ENCODE data around the gene NDUFV1.
"Not testable (repeated sequence)": the region's sequence is repeated elsewhere in the genome, so short reads cannot be mapped to it uniquely, and the experiment has no call there.

The NDUFV1 gene

DNA sequence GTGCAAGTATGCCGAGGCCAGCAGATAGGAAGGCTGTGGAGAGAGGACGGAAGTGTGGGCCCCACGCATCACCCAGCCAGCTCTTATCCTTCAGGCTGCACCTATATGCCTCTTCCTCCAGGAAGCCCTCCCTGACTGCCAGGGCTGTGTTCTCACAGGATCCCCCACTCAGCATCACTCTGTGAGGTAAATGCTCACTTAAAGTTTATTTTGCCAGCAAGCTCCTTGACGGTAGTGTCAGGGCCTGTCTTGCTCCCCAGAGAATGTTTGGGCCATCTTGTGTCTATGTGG is 28.4 kb downstream of the NDUFV1 start:
- Mint-ChIP-seq H3K4me1 (peaks cover 4% of the 10 kb centered on the region), H3K9me3 (no peaks in the 10 kb centered on the region)
- TF ChIP-seq, protein P1, sequence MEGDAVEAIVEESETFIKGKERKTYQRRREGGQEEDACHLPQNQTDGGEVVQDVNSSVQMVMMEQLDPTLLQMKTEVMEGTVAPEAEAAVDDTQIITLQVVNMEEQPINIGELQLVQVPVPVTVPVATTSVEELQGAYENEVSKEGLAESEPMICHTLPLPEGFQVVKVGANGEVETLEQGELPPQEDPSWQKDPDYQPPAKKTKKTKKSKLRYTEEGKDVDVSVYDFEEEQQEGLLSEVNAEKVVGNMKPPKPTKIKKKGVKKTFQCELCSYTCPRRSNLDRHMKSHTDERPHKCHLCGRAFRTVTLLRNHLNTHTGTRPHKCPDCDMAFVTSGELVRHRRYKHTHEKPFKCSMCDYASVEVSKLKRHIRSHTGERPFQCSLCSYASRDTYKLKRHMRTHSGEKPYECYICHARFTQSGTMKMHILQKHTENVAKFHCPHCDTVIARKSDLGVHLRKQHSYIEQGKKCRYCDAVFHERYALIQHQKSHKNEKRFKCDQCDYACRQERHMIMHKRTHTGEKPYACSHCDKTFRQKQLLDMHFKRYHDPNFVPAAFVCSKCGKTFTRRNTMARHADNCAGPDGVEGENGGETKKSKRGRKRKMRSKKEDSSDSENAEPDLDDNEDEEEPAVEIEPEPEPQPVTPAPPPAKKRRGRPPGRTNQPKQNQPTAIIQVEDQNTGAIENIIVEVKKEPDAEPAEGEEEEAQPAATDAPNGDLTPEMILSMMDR (IDR thresholded peaks at IDR 0.05; ENCODE audit: unreplicated experiment in 3 of 3), result no peak

DNA sequence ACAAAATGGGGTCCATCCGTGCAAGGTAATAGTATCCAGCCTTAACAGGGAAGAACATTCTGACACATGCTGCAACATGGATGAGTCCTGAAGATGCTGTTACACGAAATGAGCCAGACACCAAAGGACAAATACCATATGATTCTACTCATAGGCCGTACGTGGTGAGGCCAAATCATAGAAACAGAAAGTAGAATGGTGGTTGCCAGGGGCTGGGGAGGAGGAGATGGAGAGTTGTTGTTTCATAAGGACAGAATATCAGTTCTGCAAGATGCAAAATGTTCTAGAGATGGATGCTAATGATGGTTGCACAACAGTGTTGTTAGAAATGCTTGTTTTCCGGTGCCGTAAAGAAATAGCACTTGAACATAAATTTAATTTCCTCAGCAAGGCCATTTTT is 30.2 kb downstream of the NDUFV1 start:
- H3K27me3 Mint-ChIP-seq (ENCODE audit: low read depth), result peaks cover 5% of the 10 kb centered on the region
- H3K36me3 Mint-ChIP-seq (ENCODE audit: low read depth), result no peaks in the 10 kb centered on the region
- TF ChIP-seq, protein P1 (IDR thresholded peaks at IDR 0.05; ENCODE audit: unreplicated experiment in 3 of 3), result no peak
- no peak overlapping the region for H3K4me3 Mint-ChIP-seq
- H3K9me3 Mint-ChIP-seq, result no peaks in the 10 kb centered on the region
- no peak overlapping the region for H3K27ac Mint-ChIP-seq
- no peaks in the 10 kb centered on the region for H3K4me1 Mint-ChIP-seq

More for the DNA sequence above, 28.4 kb downstream of the NDUFV1 start:
- Mint-ChIP-seq H3K27me3 (ENCODE audit: low read depth) (peaks cover 5% of the 10 kb centered on the region), H3K36me3 (ENCODE audit: low read depth) (no peaks in the 10 kb centered on the region), H3K4me3 (no peak overlapping the region), H3K27ac (no peak overlapping the region)

DNA sequence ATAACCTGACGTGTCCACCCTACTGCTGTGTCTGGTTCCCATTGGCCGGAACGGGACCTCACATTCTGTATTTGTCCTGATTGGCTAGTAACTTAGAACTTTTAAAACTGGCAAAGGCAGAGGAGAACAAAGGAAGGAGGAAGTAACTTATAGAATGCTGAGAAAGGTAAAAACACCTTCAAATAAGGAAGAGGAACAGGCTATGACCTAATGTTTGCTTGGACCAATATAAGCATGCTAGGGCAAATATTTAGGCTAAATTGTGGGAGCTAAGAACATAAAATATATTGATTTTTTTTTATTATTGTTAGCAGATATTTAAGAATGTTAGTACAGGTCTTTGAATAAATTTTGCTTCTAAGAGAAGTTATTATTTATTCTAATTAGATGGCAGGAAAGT is 30.7 kb downstream of the NDUFV1 start:
- not testable (repeated sequence) for H3K4me1 Mint-ChIP-seq; H3K36me3 Mint-ChIP-seq (ENCODE audit: low read depth); H3K9me3 Mint-ChIP-seq; H3K27ac Mint-ChIP-seq; H3K27me3 Mint-ChIP-seq (ENCODE audit: low read depth); H3K4me3 Mint-ChIP-seq

DNA sequence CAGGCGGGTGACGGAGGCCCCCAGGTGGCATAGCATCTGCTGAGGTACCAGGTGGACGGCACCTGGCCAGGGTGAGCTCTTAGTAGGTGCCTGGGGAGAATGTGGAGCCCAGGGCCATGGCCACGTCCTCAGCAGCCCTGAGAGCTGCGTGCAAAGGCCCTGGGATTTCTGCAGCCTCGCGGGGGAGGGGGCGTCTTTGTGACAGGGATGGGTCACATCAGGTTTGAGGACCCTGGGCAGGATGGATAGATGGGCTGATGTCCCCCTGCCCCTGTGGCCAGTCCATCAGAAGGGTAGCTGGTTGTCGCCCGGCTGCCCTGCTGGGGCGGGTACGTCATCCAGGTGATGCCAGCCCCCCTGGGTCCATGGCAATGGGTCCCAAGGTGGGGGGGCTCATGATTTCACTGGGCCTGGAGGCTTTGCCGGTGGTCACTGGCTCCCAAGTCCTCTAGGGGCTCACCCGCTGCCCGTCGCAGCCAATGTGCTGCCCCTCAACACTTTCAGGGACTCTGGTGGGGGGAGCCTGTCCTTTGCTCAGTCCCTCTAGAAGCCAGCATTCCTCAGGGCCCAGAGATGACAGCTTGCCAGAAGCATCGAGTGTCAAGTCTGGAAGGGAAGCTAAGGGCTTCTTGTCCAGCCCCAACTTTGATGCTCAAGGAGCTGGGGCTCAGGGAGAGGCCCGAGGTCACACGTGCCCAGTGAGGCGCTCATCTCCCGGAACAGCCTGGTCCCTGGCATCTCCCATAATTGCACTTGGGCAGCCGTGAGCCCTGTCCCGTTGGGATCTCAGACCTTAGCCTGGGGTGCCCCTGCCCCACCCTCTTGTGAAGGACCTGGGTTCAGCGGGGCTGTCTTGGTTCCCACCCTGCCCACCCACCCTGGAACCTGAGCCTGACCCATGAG is 32.0 kb downstream of the NDUFV1 start:
- TF ChIP-seq, protein P1 (IDR thresholded peaks at IDR 0.05; ENCODE audit: unreplicated experiment in 3 of 3), result no peak
- H3K36me3 Mint-ChIP-seq (ENCODE audit: low read depth), result no peaks in the 10 kb centered on the region
- no peak overlapping the region for H3K4me3 Mint-ChIP-seq
- H3K27me3 Mint-ChIP-seq (ENCODE audit: low read depth), result peaks cover 11% of the 10 kb centered on the region
- no peaks in the 10 kb centered on the region for H3K9me3 Mint-ChIP-seq
- no peak overlapping the region for H3K27ac Mint-ChIP-seq
- no peaks in the 10 kb centered on the region for H3K4me1 Mint-ChIP-seq

DNA sequence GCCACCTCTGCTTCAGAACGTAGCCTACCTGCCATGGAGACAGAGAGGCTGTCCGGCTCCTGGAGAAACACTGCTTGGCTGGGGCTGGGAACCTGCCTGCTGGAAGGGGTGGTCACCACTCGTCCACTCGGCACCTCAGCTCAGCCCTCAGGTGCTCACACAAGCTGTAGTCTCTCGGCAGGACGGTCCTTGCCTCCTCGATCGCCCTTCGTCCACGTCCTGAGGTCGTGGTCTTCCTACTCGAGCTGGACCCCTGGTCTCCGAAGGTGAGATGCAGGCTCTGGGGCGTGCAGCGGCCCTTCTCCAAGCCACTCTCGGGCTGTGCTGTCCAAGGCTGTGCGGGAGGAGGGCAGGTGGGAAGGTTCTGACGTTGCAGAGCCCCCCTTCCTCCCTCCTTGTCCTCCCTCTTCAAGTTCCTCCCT is 32.7 kb downstream of the NDUFV1 start, which contains the start of gene TBX10:
Gene TBX10, minus strand, starts transcription at position 326 of the 422 bp plus-strand sequence. Its CDS starts 291 bp downstream, at position 35.
- H3K27ac Mint-ChIP-seq, result no peak within 1 kb of the TSS
- H3K27me3 Mint-ChIP-seq (ENCODE audit: low read depth), result peaks cover 11% of the 10 kb centered on the region
- H3K4me1 Mint-ChIP-seq, result no peaks in the 10 kb centered on the region
- H3K36me3 Mint-ChIP-seq (ENCODE audit: low read depth), result no peaks in the 10 kb centered on the region
- H3K4me3 Mint-ChIP-seq, result no peak within 1 kb of the TSS
- no peaks in the 10 kb centered on the region for H3K9me3 Mint-ChIP-seq
- TF ChIP-seq, protein P1 (IDR thresholded peaks at IDR 0.05; ENCODE audit: unreplicated experiment in 3 of 3), result no peak

DNA sequence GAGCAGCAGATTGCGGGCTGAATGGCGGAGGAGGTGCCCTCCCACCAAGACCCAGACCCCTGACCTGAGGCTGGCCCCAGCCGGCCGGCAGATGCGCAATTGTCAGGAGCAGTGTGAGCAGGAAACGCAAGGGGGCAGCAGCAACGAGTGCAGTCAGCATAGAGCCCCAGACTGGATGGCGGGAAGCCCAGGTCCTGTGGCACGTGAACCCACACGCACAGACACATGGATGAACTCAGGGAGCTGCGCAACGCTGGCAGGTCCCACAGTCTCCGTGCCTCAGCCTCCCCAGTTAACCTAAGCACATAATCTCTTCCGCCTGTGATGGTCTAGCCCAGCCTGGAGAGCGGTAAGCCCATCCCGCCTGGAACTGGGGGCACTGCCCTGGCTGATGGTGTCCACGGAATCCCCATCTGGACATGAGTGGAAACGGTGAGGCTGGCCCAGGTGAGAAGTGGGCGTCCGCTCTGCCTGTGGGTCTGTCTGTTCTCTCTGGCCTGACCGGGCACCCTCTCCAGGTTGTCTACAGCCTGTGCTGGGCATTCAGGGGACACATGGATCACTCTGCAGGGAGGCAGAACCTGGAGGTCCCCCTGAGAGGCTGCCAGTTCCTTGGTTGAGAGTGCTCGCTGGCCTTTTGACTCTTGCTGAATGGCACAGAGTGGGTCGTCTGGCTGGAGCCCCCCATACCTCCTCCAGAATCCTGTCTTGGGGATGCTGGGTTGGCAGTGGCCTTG is 33.5 kb downstream of the NDUFV1 start:
- peaks cover 8% of the 10 kb centered on the region for H3K27me3 Mint-ChIP-seq (ENCODE audit: low read depth)
- no peaks in the 10 kb centered on the region for H3K9me3 Mint-ChIP-seq
- TF ChIP-seq, protein P1 (IDR thresholded peaks at IDR 0.05; ENCODE audit: unreplicated experiment in 3 of 3), result peak; percentile 64 to 74 (median 69)
- no peak overlapping the region for H3K27ac Mint-ChIP-seq
- H3K4me1 Mint-ChIP-seq, result no peaks in the 10 kb centered on the region
- no peaks in the 10 kb centered on the region for H3K36me3 Mint-ChIP-seq (ENCODE audit: low read depth)
- H3K4me3 Mint-ChIP-seq, result no peak overlapping the region

Data from nephron (organoid).